IMR-90 (cell line): ENCODE data around the gene FARP1. TPM values are rescaled to one million over a fixed set of nuclear protein-coding genes. Genes with fewer than 3 reads are reported as not detected.

Source experiments
- ATAC-seq: fragments of 200-7000 bp; cut with Tn5 transposase; 2 replicates; pipeline ENCODE4 v1.9.1; 2020; ENCODE audit warnings: low read depth, mild to moderate bottlenecking, moderate library complexity
- BruUV-seq: library from RNA; stranded (reverse); fragments of 400-500 nt; replicated peaks from 2 replicates; lab custom pipeline; 2021; lab: Mats Ljungman, UMichigan
- CTCF ChIA-PET: fragments of 300-600 bp; formaldehyde crosslinking; extraction: SDS; loops from one replicate; lab custom pipeline; 2021; ENCODE audit warnings: antibody characterized with exemption; lab: Yijun Ruan, JAX
- POLR2A ChIA-PET: fragments of 300-600 bp; sonication (Branson Sonifier 250); formaldehyde crosslinking; loops from one replicate; lab custom pipeline; 2022; ENCODE audit warnings: antibody characterized with exemption; ENCODE audit not compliant: unreplicated experiment; lab: Charles Lee
- DNase-seq: peaks from one replicate; pipeline ENCODE4 v3.0.0; 2013
- H2AFZ ChIP-seq: replicated peaks from 2 replicates; pipeline ENCODE3; 2013; ENCODE audit warnings: low read length, mild to moderate bottlenecking; ENCODE audit not compliant: poor library complexity
- H2AK5ac ChIP-seq: 2 replicates; pipeline ENCODE4 v1.6.1; 2013; ENCODE audit warnings: low read depth, low read length, inconsistent platforms
- H2AK9ac ChIP-seq: replicated peaks from 2 replicates; pipeline ENCODE3; 2013; ENCODE audit warnings: mild to moderate bottlenecking, low read depth, low read length, moderate library complexity; ENCODE audit not compliant: poor library complexity
- H2BK120ac ChIP-seq: 2 replicates; pipeline ENCODE4 v1.6.1; 2013; ENCODE audit warnings: low read depth, low read length, inconsistent platforms
- H2BK15ac ChIP-seq: 3 replicates; pipeline ENCODE4 v1.6.1; 2013; ENCODE audit warnings: low read depth, low read length, inconsistent platforms
- H2BK20ac ChIP-seq: 2 replicates; pipeline ENCODE4 v1.6.1; 2013; ENCODE audit warnings: low read depth, mild to moderate bottlenecking, inconsistent platforms, low read length, moderate library complexity
- H2BK5ac ChIP-seq: 2 replicates; pipeline ENCODE4 v1.6.1; 2013; ENCODE audit warnings: mild to moderate bottlenecking, low read depth, low read length, inconsistent platforms; ENCODE audit not compliant: poor library complexity, severe bottlenecking
- H3K14ac ChIP-seq: replicated peaks from 2 replicates; pipeline ENCODE4 v1.6.1; 2013; ENCODE audit warnings: low read depth, low read length, inconsistent platforms
- H3K18ac ChIP-seq: 2 replicates; pipeline ENCODE4 v1.6.1; 2013; ENCODE audit warnings: low read depth, low read length, control low read depth
- H3K23ac ChIP-seq: 2 replicates; pipeline ENCODE4 v1.6.1; 2013; ENCODE audit warnings: low read depth, low read length, inconsistent platforms
- H3K27ac ChIP-seq: 2 replicates; pipeline ENCODE4 v1.5.1; 2013; ENCODE audit warnings: mild to moderate bottlenecking, control low read depth, low read length; ENCODE audit not compliant: insufficient read depth
- H3K27me3 ChIP-seq: 2 replicates; pipeline ENCODE4 v1.6.1; 2013; ENCODE audit warnings: low read length; ENCODE audit not compliant: control insufficient read depth, insufficient read depth
- H3K36me3 ChIP-seq: 2 replicates; pipeline ENCODE4 v1.6.1; 2013; ENCODE audit warnings: low read length, mixed read lengths; ENCODE audit not compliant: control insufficient read depth, insufficient read depth
- H3K4ac ChIP-seq: 2 replicates; pipeline ENCODE4 v1.6.1; 2013; ENCODE audit warnings: low read depth, low read length, inconsistent platforms
- H3K4me1 ChIP-seq: 2 replicates; pipeline ENCODE4 v1.6.1; 2013; ENCODE audit warnings: low read length, mixed read lengths; ENCODE audit not compliant: control insufficient read depth, insufficient read depth
- H3K4me2 ChIP-seq: 2 replicates; pipeline ENCODE4 v1.6.1; 2013; ENCODE audit warnings: low read depth, mild to moderate bottlenecking, control low read depth, low read length, moderate library complexity
- H3K4me3 ChIP-seq: 2 replicates; pipeline ENCODE4 v1.5.1; 2013; ENCODE audit warnings: low read depth, mild to moderate bottlenecking, control low read depth, low read length, moderate library complexity; ENCODE audit not compliant: insufficient read depth
- H3K56ac ChIP-seq: 2 replicates; pipeline ENCODE4 v1.6.1; 2013; ENCODE audit warnings: low read length, inconsistent platforms; ENCODE audit not compliant: insufficient read depth; ENCODE audit errors: extremely low read depth
- H3K79me1 ChIP-seq, 2 experiments: 2 replicates each; pipeline ENCODE4 v1.6.1; 2013; ENCODE audit warnings: low read length in 2 of 2, inconsistent platforms in 1 of 2, low read depth in 1 of 2
- H3K9ac ChIP-seq: 2 replicates; pipeline ENCODE4 v1.6.1; 2013; ENCODE audit warnings: low read depth, low read length, control low read depth
- H3K9me1 ChIP-seq: 2 replicates; pipeline ENCODE4 v1.6.1; 2013; ENCODE audit warnings: low read length, inconsistent platforms; ENCODE audit not compliant: insufficient read depth
- H3K9me3 ChIP-seq: 2 replicates; pipeline ENCODE4 v1.6.1; 2013; ENCODE audit warnings: low read length; ENCODE audit not compliant: control insufficient read depth, insufficient read depth
- H4K20me1 ChIP-seq: 2 replicates; pipeline ENCODE4 v1.6.1; 2013; ENCODE audit warnings: low read length, inconsistent platforms; ENCODE audit not compliant: insufficient read depth
- H4K5ac ChIP-seq: 2 replicates; pipeline ENCODE4 v1.6.1; 2013; ENCODE audit warnings: mild to moderate bottlenecking, low read depth, low read length, control low read depth
- H4K8ac ChIP-seq, 2 experiments: 2 replicates each; pipeline ENCODE4 v1.6.1; 2013; ENCODE audit warnings: low read depth in 2 of 2, low read length in 2 of 2, control low read depth in 1 of 2, inconsistent platforms in 1 of 2
- H4K91ac ChIP-seq: 2 replicates; pipeline ENCODE4 v1.6.1; 2013; ENCODE audit warnings: low read depth, low read length, inconsistent platforms; ENCODE audit not compliant: insufficient read depth
- CHD1 ChIP-seq: IDR thresholded peaks from 2 replicates; pipeline ENCODE4 v1.6.1; 2012; ENCODE audit warnings: low read depth, low read length, improper control_type of control experiment
- NFE2L2 ChIP-seq: fragments of 150-350 bp; IDR thresholded peaks from 2 replicates; pipeline ENCODE4 v1.6.1; 2016; ENCODE audit warnings: low read depth, mild to moderate bottlenecking, low read length
- RCOR1 ChIP-seq: IDR thresholded peaks from 2 replicates; pipeline ENCODE4 v1.6.1; 2012; ENCODE audit warnings: mild to moderate bottlenecking, low read length, improper control_type of control experiment; ENCODE audit not compliant: insufficient replicate concordance
- RFX5 ChIP-seq: IDR thresholded peaks from 2 replicates; pipeline ENCODE4 v1.8.0; 2012; ENCODE audit warnings: low read depth, mild to moderate bottlenecking, low read length, moderate library complexity
- WGBS, 2 experiments: methylation state at CpG; one replicate each; pipeline versions ENCODE4 v1.1.5 to v1.1.7; 2013; ENCODE audit warnings: missing lambda C conversion rate in 2 of 2; ENCODE audit not compliant: insufficient read length in 1 of 2; ENCODE audit errors: extremely low coverage in 2 of 2; 5-methylcytosine and 5-hydroxymethylcytosine counted together
- dilution Hi-C: fragments of 300-500 bp; cut with HindIII; formaldehyde crosslinking; loops from one replicate; pipeline ENCODE4 v1.14.3; 2018; ENCODE audit warnings: low sequenced_read_pairs; ENCODE audit not compliant: unreplicated experiment
- in situ Hi-C: fragments of 300-500 bp; cut with MboI; formaldehyde crosslinking; loops from 3 replicates; pipeline ENCODE4 v1.14.3; 2019; ENCODE audit warnings: low sequenced_read_pairs, inconsistent platforms, mixed read lengths
- intact Hi-C: fragments of 100-400 bp; cut with micrococcal nuclease; formaldehyde crosslinking; loops from 2 replicates; pipeline ENCODE4 v1.10.0; 2022
- polyA plus RNA-seq, 3 experiments: library from polyadenylated mRNA; depleted of rRNA; stranded (reverse); fragments of >200 nt; gene quantifications; 2 replicates each; pipeline ENCODE4 v1.2.3, GENCODE V29; 2012; ENCODE audit warnings: low replicate concordance in 1 of 3
- total RNA-seq: library from RNA; depleted of rRNA; stranded (reverse); fragments of >200 nt; gene quantifications from 2 replicates; pipeline ENCODE4 v1.2.3, GENCODE V29; 2012

The FARP1 gene
- total and polyA plus RNA-seq, 2 of the 4 experiments (the other 2 are of a cell fraction), result 39.6 to 57.0 TPM

- Histone ChIP-seq H4K20me1 (peaks cover 35% of the 10 kb centered on the region), H3K27ac (no peak overlapping the region), H4K8ac (no peak overlapping the region), H3K14ac (no peak overlapping the region), H2BK5ac (no peak overlapping the region), H3K4ac (no peak overlapping the region), H3K9ac (no peak overlapping the region), H3K23ac (no peak overlapping the region), H3K36me3 (peaks cover 21% of the 10 kb centered on the region), H2AK9ac (no peak overlapping the region), H3K27me3 (no peaks in the 10 kb centered on the region), H2BK120ac (no peak overlapping the region), H2AK5ac (no peak overlapping the region), H2BK15ac (no peak overlapping the region), H3K18ac (no peak overlapping the region), H3K9me1 (peaks cover 50% of the 10 kb centered on the region), H4K5ac (no peak overlapping the region), H3K56ac (no peak overlapping the region), H2AFZ (no peak overlapping the region), H3K9me3 (no peaks in the 10 kb centered on the region), H2BK20ac (no peak overlapping the region), H3K79me1 (peaks cover 51 to 86% of the 10 kb centered on the region in 2 experiments), H3K4me1 (peaks cover 8% of the 10 kb centered on the region), H3K4me2 (no peak overlapping the region), H4K91ac (no peak overlapping the region), H3K4me3 (no peak overlapping the region)
- TF ChIP-seq NFE2L2 (no peak), RCOR1 (no peak), CHD1 (no peak), RFX5 (no peak)
- in situ Hi-C loops (no loop called here), dilution Hi-C loops (no loop called here), intact Hi-C loops (no loop called here)
- no TSS peak for BruUV-seq
- ChIA-PET CTCF (interaction anchor here (0.7 kb wide), 1 partner anchor 61 kb away, joined by 5 read pairs; no protein-coding TSS in a partner anchor), POLR2A (interaction anchor here (0.6 kb wide), 1 partner anchor 43 kb away, joined by 13 read pairs; no protein-coding TSS in a partner anchor)
- DNase-seq, result no peak
- WGBS, 2 experiments, result no CpG with 5 or more reads among the region's 11 CpGs
- ATAC-seq, result no peak
Observed at GRCh38 chr13:98318263-98318878, 175.5 kb downstream of the FARP1 start.
